ENCODE measurements around the gene NHS.

DNA sequence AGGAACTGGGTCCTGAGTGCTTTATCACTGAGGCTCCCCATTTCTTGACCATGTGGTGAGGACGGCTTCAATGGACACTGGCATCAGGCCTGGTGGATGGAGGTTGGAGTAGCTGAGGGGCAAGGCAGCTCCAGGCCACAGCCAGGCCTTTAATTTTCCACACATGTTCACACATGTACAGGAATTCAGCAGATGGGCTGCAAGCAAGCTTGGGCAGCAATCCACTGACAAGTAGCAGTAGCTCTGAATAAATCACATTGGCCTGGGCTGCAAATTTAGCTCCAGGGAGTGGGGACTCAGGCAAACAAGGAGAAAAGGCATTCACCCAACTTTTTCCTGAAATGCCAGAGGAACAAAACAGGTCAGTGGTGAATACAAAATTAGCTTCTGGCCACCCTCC is 254.5 kb downstream of the NHS start:
- TF ChIP-seq POLR2A (IDR thresholded peaks at IDR 0.05), result no peak
- TF ChIP-seq, protein P1, sequence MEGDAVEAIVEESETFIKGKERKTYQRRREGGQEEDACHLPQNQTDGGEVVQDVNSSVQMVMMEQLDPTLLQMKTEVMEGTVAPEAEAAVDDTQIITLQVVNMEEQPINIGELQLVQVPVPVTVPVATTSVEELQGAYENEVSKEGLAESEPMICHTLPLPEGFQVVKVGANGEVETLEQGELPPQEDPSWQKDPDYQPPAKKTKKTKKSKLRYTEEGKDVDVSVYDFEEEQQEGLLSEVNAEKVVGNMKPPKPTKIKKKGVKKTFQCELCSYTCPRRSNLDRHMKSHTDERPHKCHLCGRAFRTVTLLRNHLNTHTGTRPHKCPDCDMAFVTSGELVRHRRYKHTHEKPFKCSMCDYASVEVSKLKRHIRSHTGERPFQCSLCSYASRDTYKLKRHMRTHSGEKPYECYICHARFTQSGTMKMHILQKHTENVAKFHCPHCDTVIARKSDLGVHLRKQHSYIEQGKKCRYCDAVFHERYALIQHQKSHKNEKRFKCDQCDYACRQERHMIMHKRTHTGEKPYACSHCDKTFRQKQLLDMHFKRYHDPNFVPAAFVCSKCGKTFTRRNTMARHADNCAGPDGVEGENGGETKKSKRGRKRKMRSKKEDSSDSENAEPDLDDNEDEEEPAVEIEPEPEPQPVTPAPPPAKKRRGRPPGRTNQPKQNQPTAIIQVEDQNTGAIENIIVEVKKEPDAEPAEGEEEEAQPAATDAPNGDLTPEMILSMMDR (IDR thresholded peaks at IDR 0.05 in 8 of 11, conservative IDR thresholded peaks at IDR 0.05 in 3 of 11), result no peak
